GM18868 (cell line): ENCODE results near the gene BANP.
"Not testable (repeated sequence)": the region's sequence is repeated elsewhere in the genome, so short reads cannot be mapped to it uniquely, and the experiment has no call there.

ENCODE experiments used
- ATAC-seq: cut with Tn5 transposase; IDR thresholded peaks from one replicate; pipeline ENCODE4 v1.9.1; 2021; ENCODE audit warnings: mild to moderate bottlenecking, moderate library complexity; ENCODE audit not compliant: unreplicated experiment

Gene BANP

GRCh38 chr16:87950765-87951551 is at the start of gene BANP:
TSS of gene BANP (plus strand) at chr16:87951434. CDS start at chr16:87975116, 23,682 bp downstream.
- peak; percentile 85 for ATAC-seq

GRCh38 chr16:87904963-87905362 is 46.3 kb upstream of the BANP start:
- ATAC-seq = not testable (repeated sequence)

GRCh38 chr16:87905521-87905920 is 45.7 kb upstream of the BANP start:
- ATAC-seq = not testable (repeated sequence)

- not testable (repeated sequence) for ATAC-seq
Observed at GRCh38 chr16:87908101-87908500, 43.1 kb upstream of the BANP start.

- peak; percentile 82 for ATAC-seq
Observed at GRCh38 chr16:87909203-87909935, 41.9 kb upstream of the BANP start.

- not testable (repeated sequence) for ATAC-seq
Observed at GRCh38 chr16:87911106-87911763, 40.0 kb upstream of the BANP start.

- ATAC-seq = not testable (repeated sequence)
Observed at GRCh38 chr16:87912691-87913090, 38.5 kb upstream of the BANP start.

- ATAC-seq = not testable (repeated sequence)
Observed at GRCh38 chr16:87914021-87914725, 37.1 kb upstream of the BANP start.

GRCh38 chr16:87914812-87915211 is 36.4 kb upstream of the BANP start:
- no peak for ATAC-seq

- no peak for ATAC-seq
Observed at GRCh38 chr16:87917503-87917902, 33.7 kb upstream of the BANP start.

- ATAC-seq = no peak
Observed at GRCh38 chr16:87918338-87918737, 32.9 kb upstream of the BANP start.

- no peak for ATAC-seq
Observed at GRCh38 chr16:87918866-87919680, 32.2 kb upstream of the BANP start.

GRCh38 chr16:87919681-87919994 is 31.6 kb upstream of the BANP start:
- no peak for ATAC-seq

GRCh38 chr16:87921236-87921773 is 29.9 kb upstream of the BANP start:
- ATAC-seq = no peak

GRCh38 chr16:87922250-87922871 is 28.9 kb upstream of the BANP start:
- ATAC-seq = no peak

GRCh38 chr16:87924041-87924810 is 27.0 kb upstream of the BANP start:
- peak; percentile 73 for ATAC-seq

- peak; percentile 15 for ATAC-seq
Observed at GRCh38 chr16:87924811-87925670, 26.2 kb upstream of the BANP start.
